Endothelial cell of umbilical vein (primary cell): ENCODE results near the gene DPEP3. TPM values are rescaled to one million over a fixed set of nuclear protein-coding genes. Genes with fewer than 3 reads are reported as not detected.

ENCODE experiments used
- BruUV-seq: library from RNA; stranded (reverse); fragments of 400-500 nt; replicated peaks from 2 replicates; lab custom pipeline; 2021; lab: Mats Ljungman, UMichigan
- CTCF ChIA-PET: fragments of 300-600, 350-600 bp; sonication (Branson Sonifier 250); formaldehyde crosslinking; loops from one replicate; lab custom pipeline; 2021; ENCODE audit warnings: antibody characterized with exemption, inconsistent platforms; lab: Charles Lee
- POLR2A ChIA-PET: fragments of 300-600, 350-600 bp; sonication (Branson Sonifier 250); formaldehyde crosslinking; loops from one replicate; lab custom pipeline; 2021; ENCODE audit warnings: antibody characterized with exemption, inconsistent platforms; lab: Charles Lee
- DNase-seq: peaks from one replicate; pipeline ENCODE4 v3.0.0-alpha.2; 2011; ENCODE audit warnings: low read depth, low spot score
- FAIRE-seq: peaks from 2 replicates; lab custom pipeline; 2011; peaks lifted over from hg19 to GRCh38; lab: Jason Lieb, UNC
- H2AFZ ChIP-seq: 2 replicates; pipeline ENCODE4 v1.6.0; 2012; ENCODE audit warnings: low read depth, low read length, control low read depth, inconsistent platforms
- H3K27ac ChIP-seq: 2 replicates; pipeline ENCODE4 v1.5.1; 2011; ENCODE audit warnings: low read depth, mild to moderate bottlenecking, control low read depth, low read length, moderate library complexity; ENCODE audit not compliant: insufficient read depth
- H3K27me3 ChIP-seq, 2 experiments: 2 replicates each; pipeline versions ENCODE4 v1.6.0 to v1.6.1; 2011; ENCODE audit warnings: low read length in 2 of 2, mixed read lengths in 1 of 2; ENCODE audit not compliant: control insufficient read depth in 2 of 2, insufficient read depth in 2 of 2
- H3K36me3 ChIP-seq, 2 experiments: 2 replicates in 1 of 2; 3 replicates in 1 of 2; pipeline ENCODE4 v1.5.1; 2011; ENCODE audit warnings: low read length in 2 of 2, mild to moderate bottlenecking in 1 of 2, moderate library complexity in 1 of 2; ENCODE audit not compliant: control insufficient read depth in 2 of 2, insufficient read depth in 2 of 2; ENCODE audit errors: extremely low read depth in 1 of 2
- H3K4me1 ChIP-seq: 3 replicates; pipeline ENCODE4 v1.5.1; 2011; ENCODE audit warnings: mild to moderate bottlenecking, low read length; ENCODE audit not compliant: control insufficient read depth, insufficient read depth; ENCODE audit errors: extremely low read depth
- H3K4me2 ChIP-seq: 2 replicates; pipeline ENCODE4 v1.6.1; 2011; ENCODE audit warnings: low read length, control low read depth, mixed read lengths; ENCODE audit not compliant: insufficient read depth
- H3K4me3 ChIP-seq, 3 experiments: fragments of 200-600 bp in 1 of 3; sonication (generic), shearing (Covaris generic) in 1 of 3; replicated peaks in 1 of 3; 2 replicates each; pipeline ENCODE4 v1.5.1; 2011 to 2016; ENCODE audit warnings: control low read depth in 3 of 3, low read length in 3 of 3, mild to moderate bottlenecking in 2 of 3, inconsistent platforms in 1 of 3, low read depth in 1 of 3, moderate library complexity in 1 of 3; ENCODE audit not compliant: insufficient read depth in 1 of 3
- H3K79me2 ChIP-seq: 2 replicates; pipeline ENCODE4 v1.6.0; 2012; ENCODE audit warnings: low read length, inconsistent platforms; ENCODE audit not compliant: control insufficient read depth, insufficient read depth
- H3K9ac ChIP-seq: replicated peaks from 2 replicates; pipeline ENCODE3; 2011; ENCODE audit warnings: low read length, control low read depth; ENCODE audit not compliant: insufficient read depth; ENCODE audit errors: extremely low read depth
- H3K9me1 ChIP-seq: replicated peaks from 3 replicates; pipeline ENCODE4 v1.6.0; 2011; ENCODE audit warnings: mild to moderate bottlenecking, low read length; ENCODE audit not compliant: control insufficient read depth, insufficient read depth; ENCODE audit errors: extremely low read depth
- H3K9me3 ChIP-seq: replicated peaks from 2 replicates; pipeline ENCODE4 v1.5.1; 2012; ENCODE audit warnings: low read length, inconsistent platforms; ENCODE audit not compliant: control insufficient read depth, insufficient read depth
- H4K20me1 ChIP-seq: replicated peaks from 2 replicates; pipeline ENCODE3; 2011; ENCODE audit warnings: mild to moderate bottlenecking, low read length; ENCODE audit not compliant: control insufficient read depth, insufficient read depth; ENCODE audit errors: extremely low read depth
- CTCF ChIP-seq, 2 donors: IDR thresholded peaks; 1 replicate in 1 of 2; 2 replicates in 1 of 2; pipeline ENCODE4 v1.5.1; 2011; ENCODE audit warnings: low read length in 2 of 2, mild to moderate bottlenecking in 2 of 2, moderate library complexity in 2 of 2, control low read depth in 1 of 2, inconsistent platforms in 1 of 2, low read depth in 1 of 2; ENCODE audit not compliant: insufficient read depth in 1 of 2; ENCODE audit errors: extremely low read depth in 1 of 2
- EZH2 ChIP-seq: IDR thresholded peaks from 2 replicates; pipeline ENCODE4 v1.6.1; 2012; ENCODE audit warnings: borderline replicate concordance, low read depth, mild to moderate bottlenecking, moderate library complexity, low read length, inconsistent platforms; ENCODE audit not compliant: severe bottlenecking
- FOS ChIP-seq: IDR thresholded peaks from 2 replicates; pipeline ENCODE4 v1.6.1; 2011; ENCODE audit warnings: mild to moderate bottlenecking, low read length, moderate library complexity, borderline replicate concordance; ENCODE audit not compliant: insufficient read depth
- GATA2 ChIP-seq: IDR thresholded peaks from 2 replicates; pipeline ENCODE4 v1.7.0; 2011; ENCODE audit warnings: low read depth, mild to moderate bottlenecking, moderate library complexity, mixed read lengths, low read length; ENCODE audit not compliant: insufficient read length, insufficient read depth
- JUN ChIP-seq: IDR thresholded peaks from 2 replicates; pipeline ENCODE4 v1.6.1; 2011; ENCODE audit warnings: borderline replicate concordance, low read depth; ENCODE audit not compliant: insufficient read length, insufficient read depth
- MAX ChIP-seq: IDR thresholded peaks from 2 replicates; pipeline ENCODE4 v1.6.1; 2011; ENCODE audit not compliant: insufficient read depth, insufficient read length
- MYC ChIP-seq: IDR thresholded peaks from one replicate; pipeline ENCODE4 v1.6.1; 2011; ENCODE audit warnings: mild to moderate bottlenecking, low read depth, low read length
- POLR2A ChIP-seq: IDR thresholded peaks from 2 replicates; pipeline ENCODE4 v1.6.1; 2012; ENCODE audit warnings: low read depth, mild to moderate bottlenecking, control low read depth, low read length
- POLR2AphosphoS5 ChIP-seq: IDR thresholded peaks from 2 replicates; pipeline ENCODE4 v1.6.1; 2012; ENCODE audit warnings: low read depth, mild to moderate bottlenecking, control low read depth, low read length, moderate library complexity; ENCODE audit not compliant: insufficient read depth
- dilution Hi-C: fragments of 300-500 bp; cut with MboI; formaldehyde crosslinking; loops from one replicate; pipeline ENCODE4 v1.15.0; 2019; ENCODE audit warnings: low sequenced_read_pairs; ENCODE audit not compliant: extremely low pct_ligation_motif_present
- intact Hi-C: fragments of 100-400 bp; cut with micrococcal nuclease; formaldehyde crosslinking; loops from one replicate; pipeline ENCODE4 v1.10.0; 2022
- polyA plus RNA-seq, 4 experiments: library from polyadenylated mRNA; depleted of rRNA in 3 of 4; stranded (reverse) in 3 of 4; unstranded in 1 of 4; fragments of >200 nt; gene quantifications; 2 replicates each; pipeline versions ENCODE4 v1.2.1 to v1.2.3, GENCODE V29; 2011 to 2012; ENCODE audit warnings: missing spikeins in 1 of 4
- total RNA-seq: library from RNA; stranded (reverse); gene quantifications from 2 replicates; pipeline ENCODE4 v1.2.3, GENCODE V29; 2021

The DPEP3 gene
- total and polyA plus RNA-seq, 2 donors (not counting 3 experiments of a cell fraction or from before 2014, with no cell fraction given): 0.06 TPM; not detected in 1

GRCh38 chr16:67989322-67990017 lies 9.2 kb upstream of the DPEP3 start:
- H3K79me2 ChIP-seq: no peaks in the 10 kb centered on the region
- H3K4me1 ChIP-seq: peaks cover 10% of the 10 kb centered on the region
- H3K9me1 ChIP-seq: no peaks in the 10 kb centered on the region
- BruUV-seq: no TSS peak
- FAIRE-seq (no peak), DNase-seq (no peak)
- no peak overlapping the region for H3K27ac ChIP-seq
- dilution Hi-C loops: no loop called here
- H3K4me3 ChIP-seq: no peak overlapping the region
- POLR2A ChIA-PET: no interaction called here
- no peak overlapping the region for H3K4me2 ChIP-seq
- H3K9me3 ChIP-seq: no peaks in the 10 kb centered on the region
- H4K20me1 ChIP-seq: no peaks in the 10 kb centered on the region
- intact Hi-C loops: no loop called here
- H3K36me3 ChIP-seq: no peaks in the 10 kb centered on the region
- H3K27me3 ChIP-seq: no peaks in the 10 kb centered on the region
- H2AFZ ChIP-seq: no peak overlapping the region
- no peak for TF ChIP-seq POLR2AphosphoS5
- TF ChIP-seq MAX: no peak
- TF ChIP-seq CTCF (IDR thresholded peaks at IDR 0.05; ENCODE audit: extremely low read depth in 1 of 2, insufficient read depth in 1 of 2, low read depth in 1 of 2, low read length in 2 of 2): no peak
- no peak for TF ChIP-seq EZH2
- no peak for TF ChIP-seq FOS
- no peak for TF ChIP-seq GATA2
- TF ChIP-seq MYC: no peak
- no peak for TF ChIP-seq POLR2A
- TF ChIP-seq JUN: no peak
- no peak overlapping the region for H3K9ac ChIP-seq
- CTCF ChIA-PET: interaction anchor here (1.0 to 2.4 kb wide), 3 partner anchors 13 to 51 kb away, joined by 3 to 6 read pairs (median 5); no protein-coding TSS in a partner anchor
